ENCODE measurements around the gene C1orf74. TPM values are rescaled to one million over a fixed set of nuclear protein-coding genes. Genes with fewer than 3 reads are reported as not detected.

The C1orf74 gene
- total RNA-seq, 1 donor from 2014 or later, result 1.6 TPM

GRCh38 chr1:209752890-209753289 lies 31.5 kb downstream of the C1orf74 start:
- no peaks in the 10 kb centered on the region for H3K9me3 ChIP-seq
- TF ChIP-seq CTCF (IDR thresholded peaks at IDR 0.05), result no peak
- H3K27me3 ChIP-seq (ENCODE audit: low read depth), result no peaks in the 10 kb centered on the region
- ATAC-seq (no peak), DNase-seq (no peak)
- H3K27ac ChIP-seq, result no peak overlapping the region
- peaks cover 6% of the 10 kb centered on the region for H3K4me1 ChIP-seq
- no peak overlapping the region for H3K4me3 ChIP-seq
- no peaks in the 10 kb centered on the region for H3K36me3 ChIP-seq
- intact Hi-C loops (cut with DNase I), result no loop called here

- intact Hi-C loops (cut with DNase I), result no loop called here
- no peak for TF ChIP-seq CTCF (IDR thresholded peaks at IDR 0.05)
- peaks cover 7% of the 10 kb centered on the region for H3K4me1 ChIP-seq
- no peak for ATAC-seq
- DNase-seq, result no peak
- H3K36me3 ChIP-seq, result no peaks in the 10 kb centered on the region
- H3K9me3 ChIP-seq, result no peaks in the 10 kb centered on the region
- no peak overlapping the region for H3K4me3 ChIP-seq
- no peaks in the 10 kb centered on the region for H3K27me3 ChIP-seq (ENCODE audit: low read depth)
- peak overlapping the region; percentile 13 for H3K27ac ChIP-seq
These were observed 32.6 kb downstream of the C1orf74 start for GRCh38 chr1:209751627-209752231.

- H3K36me3 ChIP-seq, result no peaks in the 10 kb centered on the region
- intact Hi-C loops (cut with DNase I), result no loop called here
- no peaks in the 10 kb centered on the region for H3K9me3 ChIP-seq
- no peak for ATAC-seq
- H3K4me1 ChIP-seq, result peaks cover 7% of the 10 kb centered on the region
- H3K4me3 ChIP-seq, result no peak overlapping the region
- no peaks in the 10 kb centered on the region for H3K27me3 ChIP-seq (ENCODE audit: low read depth)
- no peak for TF ChIP-seq CTCF (IDR thresholded peaks at IDR 0.05)
- no peak for DNase-seq
- no peak overlapping the region for H3K27ac ChIP-seq
These were observed 34.6 kb downstream of the C1orf74 start for GRCh38 chr1:209749670-209750323.

- DNase-seq (no peak), ATAC-seq (no peak)
- Histone ChIP-seq H3K27ac (no peak overlapping the region), H3K36me3 (no peaks in the 10 kb centered on the region), H3K27me3 (ENCODE audit: low read depth) (no peaks in the 10 kb centered on the region), H3K4me3 (no peak overlapping the region), H3K4me1 (peaks cover 7% of the 10 kb centered on the region), H3K9me3 (no peaks in the 10 kb centered on the region)
- TF ChIP-seq CTCF (IDR thresholded peaks at IDR 0.05), result no peak
- intact Hi-C loops (cut with DNase I), result no loop called here
These were observed 35.2 kb downstream of the C1orf74 start for GRCh38 chr1:209749205-209749604.

GRCh38 chr1:209748620-209749019 lies 35.7 kb downstream of the C1orf74 start:
- Histone ChIP-seq H3K9me3 (no peaks in the 10 kb centered on the region), H3K27ac (no peak overlapping the region), H3K36me3 (no peaks in the 10 kb centered on the region), H3K4me3 (no peak overlapping the region), H3K27me3 (ENCODE audit: low read depth) (no peaks in the 10 kb centered on the region), H3K4me1 (peaks cover 7% of the 10 kb centered on the region)
- intact Hi-C loops (cut with DNase I), result no loop called here
- DNase-seq (no peak), ATAC-seq (no peak)
- no peak for TF ChIP-seq CTCF (IDR thresholded peaks at IDR 0.05)
